Fibroblast of the aortic adventitia (primary cell): Measurements from ENCODE around the gene ADAMTS3. TPM values are rescaled to one million over a fixed set of nuclear protein-coding genes. Genes with fewer than 3 reads are reported as not detected.
A peak's percentile ranks its signal among the peaks of the same experiment; 100 is the strongest.
"Not testable (repeated sequence)": the region's sequence is repeated elsewhere in the genome, so short reads cannot be mapped to it uniquely, and the experiment has no call there.

ENCODE experiments used
- DNase-seq: peaks from one replicate; pipeline ENCODE4 v3.0.0-alpha.2; 2010; ENCODE audit warnings: low read depth
- H3K4me3 ChIP-seq: 2 replicates; pipeline ENCODE4 v1.5.1; 2011; ENCODE audit warnings: low read depth, mild to moderate bottlenecking, control low read depth, low read length, moderate library complexity
- CTCF ChIP-seq: IDR thresholded peaks from 2 replicates; pipeline ENCODE4 v1.5.1; 2011; ENCODE audit warnings: mild to moderate bottlenecking, low read length, control low read depth, inconsistent platforms; ENCODE audit not compliant: insufficient read depth
- total RNA-seq: library from RNA; depleted of rRNA; stranded (reverse); fragments of >200 nt; gene quantifications from 2 replicates; pipeline ENCODE4 v1.2.3, GENCODE V29; 2012; ENCODE audit warnings: low replicate concordance

The ADAMTS3 gene
- total RNA-seq, 1 donor = 20.3 TPM

- DNase-seq = no peak
- H3K4me3 ChIP-seq = no peak overlapping the region
- TF ChIP-seq CTCF = no peak
Observed at GRCh38 chr4:72427057-72427456, 142.0 kb downstream of the ADAMTS3 start.

- not testable (repeated sequence) for H3K4me3 ChIP-seq, DNase-seq
Observed at GRCh38 chr4:72425908-72426307, 143.1 kb downstream of the ADAMTS3 start.

- no peak for DNase-seq
- no peak for TF ChIP-seq CTCF
- no peak overlapping the region for H3K4me3 ChIP-seq
Observed at GRCh38 chr4:72424006-72424405, 145.0 kb downstream of the ADAMTS3 start.

- no peak overlapping the region for H3K4me3 ChIP-seq
- no peak for DNase-seq
Observed at GRCh38 chr4:72422416-72422815, 146.6 kb downstream of the ADAMTS3 start.

GRCh38 chr4:72418458-72418857, 150.6 kb downstream of the ADAMTS3 start:
- peak; percentile 76 for DNase-seq
- no peak for TF ChIP-seq CTCF
- H3K4me3 ChIP-seq = no peak overlapping the region

More at GRCh38 chr4:72422416-72422815, 146.6 kb downstream of the ADAMTS3 start:
- no peak for TF ChIP-seq CTCF

GRCh38 chr4:72410158-72410557, 158.9 kb downstream of the ADAMTS3 start:
- no peak for TF ChIP-seq CTCF
- no peak overlapping the region for H3K4me3 ChIP-seq
- DNase-seq = no peak

- no peak overlapping the region for H3K4me3 ChIP-seq
- no peak for TF ChIP-seq CTCF
- DNase-seq = no peak
Observed at GRCh38 chr4:72408568-72408967, 160.5 kb downstream of the ADAMTS3 start.
